RWPE1 (cell line): Measurements from ENCODE around the gene FAF2.

ENCODE experiments used
- CTCF ChIA-PET: fragments of 350-600 bp; sonication (Branson Sonifier 250); formaldehyde crosslinking; extraction: SDS; loops from one replicate; lab custom pipeline; 2021; lab: Yijun Ruan, JAX
- POLR2A ChIA-PET: fragments of 400-600 bp; formaldehyde crosslinking; extraction: SDS; loops from one replicate; lab custom pipeline; 2020; ENCODE audit warnings: antibody characterized with exemption; ENCODE audit not compliant: low non-redundant PET; lab: Yijun Ruan, JAX
- DNase-seq: peaks from one replicate; pipeline ENCODE4 v3.0.0; 2012; ENCODE audit warnings: low spot score
- H3K27ac ChIP-seq: fragments of 450-650 bp; 2 replicates; pipeline ENCODE4 v1.5.1; 2017
- TF ChIP-seq, protein P1 (sequence below): fragments of 450-650 bp; conservative IDR thresholded peaks from 2 replicates; pipeline ENCODE4 v1.5.1; 2017; ENCODE audit warnings: low read depth, mild to moderate bottlenecking

FAF2 gene

DNA sequence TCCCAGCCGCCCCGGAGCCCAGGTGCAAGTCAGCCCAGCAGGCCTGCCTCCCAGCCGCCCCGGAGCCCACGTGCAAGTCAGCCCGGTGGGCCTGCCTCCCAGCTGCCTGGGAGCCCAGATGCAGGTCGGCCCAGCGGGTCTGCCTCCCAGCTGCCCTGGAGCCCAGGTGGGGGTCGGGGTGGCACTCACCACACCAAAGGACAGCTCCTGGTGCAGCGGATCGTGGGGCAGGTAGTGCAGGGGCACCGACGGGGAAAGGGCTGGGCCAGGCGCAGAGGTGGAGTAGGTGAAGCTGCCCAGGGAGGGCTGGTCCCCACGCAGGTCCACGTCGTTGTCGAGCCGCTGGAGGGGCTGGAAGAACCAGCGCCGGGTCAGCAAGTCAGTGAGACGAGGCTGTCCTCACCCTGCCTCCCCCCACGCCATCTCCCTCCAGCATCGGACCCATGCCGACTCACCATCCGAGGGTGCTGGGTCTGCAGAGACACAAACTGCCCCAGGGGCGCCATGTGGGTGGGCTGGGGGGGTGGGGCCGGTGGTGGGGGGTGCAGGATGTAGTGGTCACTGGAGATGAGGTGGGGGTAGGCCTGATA lies 82.3 kb downstream of the FAF2 start:
- POLR2A ChIA-PET: no interaction called here

DNA sequence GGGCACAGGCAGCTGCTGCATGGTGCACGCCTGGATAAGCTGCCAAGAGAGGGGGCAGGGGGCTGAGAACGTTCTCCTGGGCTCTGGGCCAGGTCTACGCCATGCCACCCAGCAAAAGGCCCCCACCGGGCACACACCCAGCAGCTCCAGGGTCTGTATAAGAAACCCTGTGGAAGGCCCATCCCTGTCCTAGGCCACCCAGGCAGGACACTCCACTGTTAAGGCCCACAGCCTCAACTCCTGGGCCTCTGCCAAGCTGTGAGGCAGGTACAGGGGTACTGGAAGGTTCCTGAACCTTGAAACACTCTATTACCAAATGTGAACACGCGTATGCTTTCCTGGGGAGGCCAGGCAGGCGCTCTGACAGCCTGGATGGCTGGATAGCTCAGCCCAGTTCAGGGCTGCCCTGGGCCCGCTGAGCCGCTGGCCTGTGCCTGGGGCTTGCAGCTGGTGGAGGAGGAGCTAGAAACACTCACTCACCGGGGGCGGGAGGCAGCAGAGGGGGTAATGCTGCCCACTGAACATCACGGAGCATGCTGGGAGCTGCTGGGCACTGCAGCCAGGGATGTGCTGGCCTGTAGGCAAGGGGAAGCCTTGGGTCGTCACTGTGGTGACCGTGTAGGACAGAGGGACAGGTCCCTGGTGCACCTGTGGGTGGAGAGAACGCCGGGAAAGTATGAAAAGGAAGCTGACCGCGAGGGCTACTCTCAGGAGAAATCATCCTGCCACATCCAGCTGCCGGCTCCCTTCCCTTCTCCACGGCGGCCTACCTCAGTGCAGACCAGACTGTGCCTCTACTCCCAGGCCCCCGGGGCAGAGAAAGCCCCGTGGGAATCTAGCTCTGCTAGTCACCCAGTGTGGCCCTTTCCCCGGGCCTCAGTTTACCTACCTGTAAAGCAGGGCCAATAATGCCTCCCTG lies 83.1 kb downstream of the FAF2 start:
- ChIA-PET POLR2A (interaction anchor here (0.5 kb wide), 1 partner anchor 70 kb away, joined by 6 read pairs; no protein-coding TSS in a partner anchor), CTCF (no interaction called here)
- peak overlapping the region; percentile 96 for H3K27ac ChIP-seq
- peak; percentile 38 for DNase-seq
- TF ChIP-seq, protein P1, sequence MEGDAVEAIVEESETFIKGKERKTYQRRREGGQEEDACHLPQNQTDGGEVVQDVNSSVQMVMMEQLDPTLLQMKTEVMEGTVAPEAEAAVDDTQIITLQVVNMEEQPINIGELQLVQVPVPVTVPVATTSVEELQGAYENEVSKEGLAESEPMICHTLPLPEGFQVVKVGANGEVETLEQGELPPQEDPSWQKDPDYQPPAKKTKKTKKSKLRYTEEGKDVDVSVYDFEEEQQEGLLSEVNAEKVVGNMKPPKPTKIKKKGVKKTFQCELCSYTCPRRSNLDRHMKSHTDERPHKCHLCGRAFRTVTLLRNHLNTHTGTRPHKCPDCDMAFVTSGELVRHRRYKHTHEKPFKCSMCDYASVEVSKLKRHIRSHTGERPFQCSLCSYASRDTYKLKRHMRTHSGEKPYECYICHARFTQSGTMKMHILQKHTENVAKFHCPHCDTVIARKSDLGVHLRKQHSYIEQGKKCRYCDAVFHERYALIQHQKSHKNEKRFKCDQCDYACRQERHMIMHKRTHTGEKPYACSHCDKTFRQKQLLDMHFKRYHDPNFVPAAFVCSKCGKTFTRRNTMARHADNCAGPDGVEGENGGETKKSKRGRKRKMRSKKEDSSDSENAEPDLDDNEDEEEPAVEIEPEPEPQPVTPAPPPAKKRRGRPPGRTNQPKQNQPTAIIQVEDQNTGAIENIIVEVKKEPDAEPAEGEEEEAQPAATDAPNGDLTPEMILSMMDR: no peak

More for the DNA sequence above, 82.3 kb downstream of the FAF2 start:
- CTCF ChIA-PET: no interaction called here
- no peak for DNase-seq
- TF ChIP-seq, protein P1: no peak
- peak overlapping the region; percentile 96 for H3K27ac ChIP-seq

DNA sequence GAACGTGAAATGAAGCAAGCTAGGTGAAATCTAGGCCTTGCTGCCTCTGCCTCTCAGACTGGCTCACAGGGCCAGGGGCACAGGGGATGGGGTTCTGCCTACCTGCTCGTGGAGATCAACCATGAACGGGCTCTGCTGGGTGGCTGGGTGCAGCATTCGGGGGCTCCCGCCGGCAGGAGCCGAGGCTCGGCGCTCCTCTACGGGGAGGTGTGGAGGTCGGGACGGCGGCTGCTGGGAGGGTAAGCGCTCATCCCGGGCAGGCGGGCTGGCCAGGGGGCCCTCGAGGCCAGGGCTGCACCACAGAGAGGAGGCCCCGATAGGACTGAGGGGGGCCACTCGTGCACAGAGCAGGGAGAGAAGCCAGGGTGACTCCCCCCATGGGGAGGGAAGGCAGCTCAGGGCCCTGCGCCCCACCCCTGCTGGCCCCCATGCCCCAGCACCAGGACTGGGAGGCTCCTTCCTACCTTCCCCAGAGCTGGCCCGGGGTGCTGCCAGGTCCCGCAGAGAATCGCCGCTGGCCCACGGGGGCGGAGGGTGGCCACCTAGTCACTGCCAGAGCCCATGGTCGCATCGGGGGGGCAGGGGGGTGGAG lies 83.8 kb downstream of the FAF2 start:
- TF ChIP-seq, protein P1: no peak
- ChIA-PET POLR2A (interaction anchor here (0.5 kb wide), 1 partner anchor 71 kb away, joined by 6 read pairs; no protein-coding TSS in a partner anchor), CTCF (interaction anchor here (0.6 kb wide), 1 partner anchor 133 kb away, joined by 4 read pairs; no protein-coding TSS in a partner anchor)
- no peak for DNase-seq
- H3K27ac ChIP-seq: peak overlapping the region; percentile 96

GRCh38 chr5:176532795-176533194 lies 84.6 kb downstream of the FAF2 start:
- CTCF ChIA-PET: interaction anchor here (0.6 kb wide), 1 partner anchor 134 kb away, joined by 4 read pairs; no protein-coding TSS in a partner anchor
- DNase-seq: no peak
- TF ChIP-seq, protein P1: no peak
- POLR2A ChIA-PET: no interaction called here
- H3K27ac ChIP-seq: peak overlapping the region; percentile 96

GRCh38 chr5:176533390-176533789 lies 85.2 kb downstream of the FAF2 start:
- POLR2A ChIA-PET: no interaction called here
- TF ChIP-seq, protein P1: no peak
- peak overlapping the region; percentile 96 for H3K27ac ChIP-seq
- no peak for DNase-seq
- CTCF ChIA-PET: no interaction called here
